Thyroid gland (tissue), 4 donors: Measurements from ENCODE around the gene BPIFB6. TPM values are rescaled to one million over a fixed set of nuclear protein-coding genes. Genes with fewer than 3 reads are reported as not detected.

Experiments
- DNase-seq, 2 donors: peaks; one replicate each; pipeline ENCODE4 v3.0.0-alpha.2; 2019
- H3K27ac ChIP-seq, 3 donors: fragments of 200-600 bp; sonication (generic); 1 replicate in 2 of 3; 2 replicates in 1 of 3; pipeline ENCODE4 v1.5.1; 2016 to 2019; ENCODE audit warnings: mild to moderate bottlenecking in 1 of 3, moderate library complexity in 1 of 3
- H3K27me3 ChIP-seq: fragments of 200-600 bp; sonication (generic); one replicate; pipeline ENCODE4 v1.5.1; 2019
- H3K36me3 ChIP-seq, 2 donors: fragments of 200-600 bp; sonication (generic); one replicate each; pipeline ENCODE4 v1.5.1; 2016 to 2019
- H3K4me1 ChIP-seq, 2 donors: fragments of 200-600 bp; sonication (generic); one replicate each; pipeline ENCODE4 v1.5.1; 2017 to 2019
- H3K4me3 ChIP-seq, 3 donors: fragments of 200-600 bp; sonication (generic); replicated peaks in 1 of 3; 1 replicate in 2 of 3; 2 replicates in 1 of 3; pipeline ENCODE4 v1.5.1; 2016; ENCODE audit warnings: mild to moderate bottlenecking in 1 of 3
- H3K9me3 ChIP-seq: fragments of 200-600 bp; sonication (generic); one replicate; pipeline ENCODE4 v1.5.1; 2017
- CTCF ChIP-seq, 6 experiments: fragments of 200-600 bp in 3 of 6; fragments of 450-650 bp in 3 of 6; sonication (generic) in 3 of 6; IDR thresholded peaks; one replicate each; pipeline ENCODE4 v1.5.1; 2016 to 2019; ENCODE audit warnings: antibody characterized with exemption in 6 of 6, mild to moderate bottlenecking in 2 of 6, inconsistent platforms in 1 of 6, moderate library complexity in 1 of 6
- POLR2A ChIP-seq, 2 donors: fragments of 450-650 bp; IDR thresholded peaks; one replicate each; pipeline ENCODE4 v1.6.1; 2017; ENCODE audit warnings: antibody characterized with exemption in 2 of 2, mild to moderate bottlenecking in 2 of 2, moderate library complexity in 1 of 2
- WGBS, 2 donors: methylation state at CpG; one replicate each; pipeline ENCODE4 v1.1.5; 2017; 5-methylcytosine and 5-hydroxymethylcytosine counted together
- intact Hi-C: fragments of 100-400 bp; cut with DNase I; formaldehyde crosslinking; loops from one replicate; pipeline ENCODE4 v1.15.1; 2023
- total RNA-seq, 4 donors: library from RNA; depleted of rRNA; stranded (reverse); fragments of >200 nt; gene quantifications; one replicate each; pipeline ENCODE4 v1.2.3, GENCODE V29; 2016

The BPIFB6 gene
- total RNA-seq, 4 donors from 2014 or later, result not detected

- no peak overlapping the region for H3K27ac ChIP-seq
- no peaks in the 10 kb centered on the region for H3K9me3 ChIP-seq
- no peaks in the 10 kb centered on the region for H3K4me1 ChIP-seq
- intact Hi-C loops, result loop anchor here (10.0 kb wide), 1 partner anchor 78 kb away; no protein-coding TSS in a partner anchor
- H3K36me3 ChIP-seq, result no peaks in the 10 kb centered on the region
- no peak overlapping the region for H3K4me3 ChIP-seq
- WGBS, 2 donors, result 83 to 87% methylated on average over 3 of the region's 3 CpGs
- DNase-seq, result no peak
- TF ChIP-seq CTCF (IDR thresholded peaks at IDR 0.05) (no peak), POLR2A (IDR thresholded peaks at IDR 0.05) (no peak)
- H3K27me3 ChIP-seq, result no peaks in the 10 kb centered on the region
Measured at GRCh38 chr20:33046412-33046811, 15.0 kb downstream of the BPIFB6 start.

GRCh38 chr20:33051333-33051732 is 19.9 kb downstream of the BPIFB6 start:
- no peak overlapping the region for H3K4me3 ChIP-seq
- intact Hi-C loops, result no loop called here
- H3K9me3 ChIP-seq, result no peaks in the 10 kb centered on the region
- TF ChIP-seq CTCF (IDR thresholded peaks at IDR 0.05), result no peak
- TF ChIP-seq POLR2A (IDR thresholded peaks at IDR 0.05), result no peak
- WGBS, 2 donors, result 68 to 69% methylated on average over 4 of the region's 4 CpGs
- H3K27me3 ChIP-seq, result no peaks in the 10 kb centered on the region
- no peaks in the 10 kb centered on the region for H3K4me1 ChIP-seq
- no peaks in the 10 kb centered on the region for H3K36me3 ChIP-seq
- DNase-seq, result no peak
- H3K27ac ChIP-seq, result no peak overlapping the region

GRCh38 chr20:33053291-33054106 is 22.1 kb downstream of the BPIFB6 start, which contains the start of gene BPIFB3:
BPIFB3 (plus strand) TSS chr20:33053903; CDS start chr20:33055436, 1,533 bp downstream.
- H3K27ac ChIP-seq, result no peak within 1 kb of the TSS
- H3K4me1 ChIP-seq, result no peaks in the 10 kb centered on the region
- no peaks in the 10 kb centered on the region for H3K9me3 ChIP-seq
- no peak for DNase-seq
- TF ChIP-seq CTCF (IDR thresholded peaks at IDR 0.05) (no peak), POLR2A (IDR thresholded peaks at IDR 0.05) (no peak)
- no peaks in the 10 kb centered on the region for H3K36me3 ChIP-seq
- no peaks in the 10 kb centered on the region for H3K27me3 ChIP-seq
- WGBS, 2 donors, result 78 to 93% methylated on average over 11 to 23 of the region's 25 CpGs
- no peak within 1 kb of the TSS for H3K4me3 ChIP-seq
- intact Hi-C loops, result no loop called here

GRCh38 chr20:33054381-33054780 is 22.9 kb downstream of the BPIFB6 start:
- Histone ChIP-seq H3K4me3 (no peak overlapping the region), H3K4me1 (no peaks in the 10 kb centered on the region), H3K27me3 (no peaks in the 10 kb centered on the region), H3K9me3 (no peaks in the 10 kb centered on the region), H3K36me3 (no peaks in the 10 kb centered on the region), H3K27ac (no peak overlapping the region)
- TF ChIP-seq CTCF (IDR thresholded peaks at IDR 0.05) (no peak), POLR2A (IDR thresholded peaks at IDR 0.05) (no peak)
- intact Hi-C loops, result no loop called here
- DNase-seq, result no peak
- WGBS, 2 donors, result 91 to 92% methylated on average over 7 of the region's 7 CpGs

- no peak for TF ChIP-seq POLR2A (IDR thresholded peaks at IDR 0.05)
- no peak overlapping the region for H3K27ac ChIP-seq
- WGBS, 2 donors, result 76 to 88% methylated on average over 2 of the region's 2 CpGs
Measured at GRCh38 chr20:33054791-33055190, 23.3 kb downstream of the BPIFB6 start.

More at GRCh38 chr20:33054791-33055190, 23.3 kb downstream of the BPIFB6 start:
- no peaks in the 10 kb centered on the region for H3K9me3 ChIP-seq
- intact Hi-C loops, result no loop called here
- no peaks in the 10 kb centered on the region for H3K4me1 ChIP-seq
- H3K36me3 ChIP-seq, result no peaks in the 10 kb centered on the region
- no peak overlapping the region for H3K4me3 ChIP-seq
- no peaks in the 10 kb centered on the region for H3K27me3 ChIP-seq
- no peak for DNase-seq
